Fibroblast of lung (primary cell): ENCODE data around the gene DDX20. TPM values are rescaled to one million over a fixed set of nuclear protein-coding genes. Genes with fewer than 3 reads are reported as not detected.

ENCODE experiments used
- DNase-seq, 2 donors: peaks; one replicate each; pipeline versions ENCODE4 v3.0.0 to v3.0.0-alpha.2; 2010; ENCODE audit warnings: low read depth in 2 of 2
- H2AFZ ChIP-seq: 2 replicates; pipeline ENCODE4 v1.5.1; 2012; ENCODE audit warnings: low read length, control low read depth, inconsistent platforms
- H3K27ac ChIP-seq: 2 replicates; pipeline ENCODE4 v1.5.1; 2011; ENCODE audit warnings: low read length, control low read depth; ENCODE audit not compliant: insufficient read depth
- H3K27me3 ChIP-seq: 2 replicates; pipeline ENCODE4 v1.5.1; 2011; ENCODE audit warnings: mild to moderate bottlenecking, low read length; ENCODE audit not compliant: control insufficient read depth, insufficient read depth
- H3K36me3 ChIP-seq: 2 replicates; pipeline ENCODE4 v1.5.1; 2011; ENCODE audit warnings: low read length; ENCODE audit not compliant: control insufficient read depth, insufficient read depth
- H3K4me1 ChIP-seq: 2 replicates; pipeline ENCODE4 v1.5.1; 2011; ENCODE audit warnings: low read length; ENCODE audit not compliant: control insufficient read depth, insufficient read depth; ENCODE audit errors: extremely low read depth
- H3K4me2 ChIP-seq: 2 replicates; pipeline ENCODE4 v1.5.1; 2011; ENCODE audit warnings: low read length, control low read depth; ENCODE audit not compliant: insufficient read depth; ENCODE audit errors: extremely low read depth
- H3K4me3 ChIP-seq, 4 experiments: fragments of 200-600 bp in 1 of 4; sonication (generic) in 1 of 4; replicated peaks in 1 of 4; 2 replicates each; pipeline ENCODE4 v1.5.1; 2011 to 2016; ENCODE audit warnings: low read length in 4 of 4, low read depth in 3 of 4, mild to moderate bottlenecking in 3 of 4, control low read depth in 2 of 4, inconsistent platforms in 1 of 4, mixed read lengths in 1 of 4; ENCODE audit not compliant: insufficient read depth in 1 of 4; ENCODE audit errors: control extremely low read depth in 1 of 4
- H3K79me2 ChIP-seq: 2 replicates; pipeline ENCODE4 v1.5.1; 2012; ENCODE audit warnings: mild to moderate bottlenecking, low read length, inconsistent platforms; ENCODE audit not compliant: control insufficient read depth, insufficient read depth
- H3K9ac ChIP-seq: 2 replicates; pipeline ENCODE4 v1.5.1; 2011; ENCODE audit warnings: mild to moderate bottlenecking, low read length, control low read depth; ENCODE audit not compliant: insufficient read depth
- H3K9me3 ChIP-seq: 2 replicates; pipeline ENCODE4 v1.5.1; 2012; ENCODE audit warnings: low read depth, low read length; ENCODE audit not compliant: control insufficient read depth, insufficient read depth
- H4K20me1 ChIP-seq: 2 replicates; pipeline ENCODE4 v1.5.1; 2011; ENCODE audit warnings: low read length; ENCODE audit not compliant: control insufficient read depth, insufficient read depth; ENCODE audit errors: extremely low read depth
- CTCF ChIP-seq, 2 donors: IDR thresholded peaks in 1 of 2; conservative IDR thresholded peaks in 1 of 2; 1 replicate in 1 of 2; 2 replicates in 1 of 2; pipeline ENCODE4 v1.5.1; 2011 to 2012; ENCODE audit warnings: low read length in 2 of 2, control low read depth in 1 of 2, inconsistent platforms in 1 of 2, low read depth in 1 of 2, mild to moderate bottlenecking in 1 of 2
- EZH2 ChIP-seq: IDR thresholded peaks from 2 replicates; pipeline ENCODE4 v1.5.1; 2012; ENCODE audit warnings: low read length, control low read depth, mild to moderate bottlenecking; ENCODE audit errors: missing control alignments
- polyA plus RNA-seq, 2 donors: library from polyadenylated mRNA; depleted of rRNA in 1 of 2; stranded (reverse) in 1 of 2; unstranded in 1 of 2; fragments of >200 nt; gene quantifications; 2 replicates each; pipeline ENCODE4 v1.2.1, GENCODE V29; 2011 to 2012; ENCODE audit warnings: missing spikeins in 1 of 2
- total RNA-seq: library from RNA; depleted of rRNA; stranded (reverse); fragments of >200 nt; gene quantifications from 2 replicates; pipeline ENCODE4 v1.2.1, GENCODE V29; 2014

The DDX20 gene
- total and polyA plus RNA-seq, 2 donors (not counting 1 experiment from before 2014, with no cell fraction given), result 8.4 to 22.2 TPM

- H4K20me1 ChIP-seq, result no peaks in the 10 kb centered on the region
- no peaks in the 10 kb centered on the region for H3K36me3 ChIP-seq
- no peaks in the 10 kb centered on the region for H3K27me3 ChIP-seq
- peaks cover 5% of the 10 kb centered on the region for H3K4me1 ChIP-seq
- H3K4me2 ChIP-seq, result no peak overlapping the region
- no peaks in the 10 kb centered on the region for H3K9me3 ChIP-seq
- H3K9ac ChIP-seq, result no peak overlapping the region
- H3K79me2 ChIP-seq, result no peaks in the 10 kb centered on the region
- TF ChIP-seq EZH2, result no peak
- no peak for TF ChIP-seq CTCF (conservative IDR thresholded peaks at IDR 0.05 in 1 of 2, IDR thresholded peaks at IDR 0.05 in 1 of 2; ENCODE audit: low read depth in 1 of 2, low read length in 2 of 2)
- no peak overlapping the region for H3K27ac ChIP-seq
- no peak overlapping the region for H3K4me3 ChIP-seq
- H2AFZ ChIP-seq, result no peak overlapping the region
- no peak for DNase-seq
Observed at GRCh38 chr1:111749628-111750027, 6.1 kb upstream of the DDX20 start.

GRCh38 chr1:111750856-111751255, 4.8 kb upstream of the DDX20 start:
- Histone ChIP-seq H3K4me1 (peaks cover 5% of the 10 kb centered on the region), H3K36me3 (no peaks in the 10 kb centered on the region), H3K4me3 (no peak overlapping the region), H2AFZ (no peak overlapping the region), H3K79me2 (no peaks in the 10 kb centered on the region), H3K9ac (no peak overlapping the region), H3K27ac (no peak overlapping the region), H3K4me2 (no peak overlapping the region), H3K9me3 (no peaks in the 10 kb centered on the region), H4K20me1 (no peaks in the 10 kb centered on the region), H3K27me3 (no peaks in the 10 kb centered on the region)
- TF ChIP-seq EZH2 (no peak), CTCF (conservative IDR thresholded peaks at IDR 0.05 in 1 of 2, IDR thresholded peaks at IDR 0.05 in 1 of 2; ENCODE audit: low read depth in 1 of 2, low read length in 2 of 2) (no peak)
- no peak for DNase-seq

- no peaks in the 10 kb centered on the region for H3K27me3 ChIP-seq
- peaks cover under 1% of the 10 kb centered on the region for H3K4me1 ChIP-seq
- no peak overlapping the region for H3K27ac ChIP-seq
- H3K9me3 ChIP-seq, result no peaks in the 10 kb centered on the region
- no peak overlapping the region for H3K4me3 ChIP-seq
- TF ChIP-seq CTCF (conservative IDR thresholded peaks at IDR 0.05 in 1 of 2, IDR thresholded peaks at IDR 0.05 in 1 of 2; ENCODE audit: low read depth in 1 of 2, low read length in 2 of 2), result no peak
- TF ChIP-seq EZH2, result no peak
- H3K4me2 ChIP-seq, result no peak overlapping the region
- H3K9ac ChIP-seq, result no peak overlapping the region
- H4K20me1 ChIP-seq, result no peaks in the 10 kb centered on the region
- peaks cover 8% of the 10 kb centered on the region for H3K79me2 ChIP-seq
- H2AFZ ChIP-seq, result no peak overlapping the region
- H3K36me3 ChIP-seq, result no peaks in the 10 kb centered on the region
- no peak for DNase-seq
Observed at GRCh38 chr1:111751906-111752575, 3.7 kb upstream of the DDX20 start.
